ENCODE results near the gene ARHGAP26. TPM values are rescaled to one million over a fixed set of nuclear protein-coding genes. Genes with fewer than 3 reads are reported as not detected.

Gene ARHGAP26
- polyA plus RNA-seq, 3 donors = 26.5 to 56.8 (median 28.7) TPM

- no peak overlapping the region for H3K9ac ChIP-seq (ENCODE audit: insufficient read depth, low read length, poor library complexity, severe bottlenecking)
- peaks cover 0 to 3% (median 0%) of the 10 kb centered on the region in 7 donors for H3K9me3 Mint-ChIP-seq
- H2AFZ ChIP-seq (ENCODE audit: insufficient read depth, low read depth, low read length, poor library complexity, severe bottlenecking) = no peak overlapping the region
- intact Hi-C loops (cut with micrococcal nuclease) = no loop called here
- H3K4me2 ChIP-seq (replicated peaks; ENCODE audit: extremely low read depth, low read length, poor library complexity, severe bottlenecking) = no peak overlapping the region
- no peaks in the 10 kb centered on the region for H3K9me3 ChIP-seq (replicated peaks in 1 of 2; ENCODE audit: control insufficient read depth in 1 of 2, insufficient read depth in 1 of 2, low read length in 2 of 2)
- peaks cover 0 to 7% of the 10 kb centered on the region in 2 donors for H3K36me3 ChIP-seq (replicated peaks in 1 of 2; ENCODE audit: control insufficient read depth in 1 of 2, insufficient read depth in 2 of 2, low read length in 2 of 2)
- DNase-seq = no peak
- no peak overlapping the region for H3K4me3 Mint-ChIP-seq
- peaks cover 75% of the 10 kb centered on the region for H3K4me1 Mint-ChIP-seq
- peak overlapping the region in 5 of 7 donors; percentile 10 to 85 (median 56) for H3K27ac Mint-ChIP-seq
- H3K36me3 Mint-ChIP-seq = peaks cover 50 to 61% of the 10 kb centered on the region in 2 donors
- peaks cover 0 to 4% (median 2%) of the 10 kb centered on the region in 3 donors for H3K27me3 Mint-ChIP-seq (ENCODE audit: low read depth in 3 of 3)
- no CpG with 5 or more reads among the region's 5 CpGs for WGBS (ENCODE audit: insufficient coverage)
- H3K4me3 ChIP-seq (replicated peaks in 1 of 3; ENCODE audit: low read depth in 2 of 3, low read length in 3 of 3) = no peak overlapping the region
- H3K4me1 ChIP-seq (ENCODE audit: control insufficient read depth in 1 of 2, insufficient read depth in 2 of 2, low read length in 2 of 2) = peaks cover 57 to 80% of the 10 kb centered on the region in 2 donors
- H3K79me2 ChIP-seq (ENCODE audit: insufficient read depth, low read length) = peaks cover 95% of the 10 kb centered on the region
- TF ChIP-seq, protein P1, sequence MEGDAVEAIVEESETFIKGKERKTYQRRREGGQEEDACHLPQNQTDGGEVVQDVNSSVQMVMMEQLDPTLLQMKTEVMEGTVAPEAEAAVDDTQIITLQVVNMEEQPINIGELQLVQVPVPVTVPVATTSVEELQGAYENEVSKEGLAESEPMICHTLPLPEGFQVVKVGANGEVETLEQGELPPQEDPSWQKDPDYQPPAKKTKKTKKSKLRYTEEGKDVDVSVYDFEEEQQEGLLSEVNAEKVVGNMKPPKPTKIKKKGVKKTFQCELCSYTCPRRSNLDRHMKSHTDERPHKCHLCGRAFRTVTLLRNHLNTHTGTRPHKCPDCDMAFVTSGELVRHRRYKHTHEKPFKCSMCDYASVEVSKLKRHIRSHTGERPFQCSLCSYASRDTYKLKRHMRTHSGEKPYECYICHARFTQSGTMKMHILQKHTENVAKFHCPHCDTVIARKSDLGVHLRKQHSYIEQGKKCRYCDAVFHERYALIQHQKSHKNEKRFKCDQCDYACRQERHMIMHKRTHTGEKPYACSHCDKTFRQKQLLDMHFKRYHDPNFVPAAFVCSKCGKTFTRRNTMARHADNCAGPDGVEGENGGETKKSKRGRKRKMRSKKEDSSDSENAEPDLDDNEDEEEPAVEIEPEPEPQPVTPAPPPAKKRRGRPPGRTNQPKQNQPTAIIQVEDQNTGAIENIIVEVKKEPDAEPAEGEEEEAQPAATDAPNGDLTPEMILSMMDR (IDR thresholded peaks at IDR 0.05) = no peak
- no peak overlapping the region for H3K27ac ChIP-seq (ENCODE audit: low read depth in 1 of 2, low read length in 2 of 2)
- H4K20me1 ChIP-seq (ENCODE audit: insufficient read depth, low read length) = peaks cover 96% of the 10 kb centered on the region
- no peaks in the 10 kb centered on the region for H3K27me3 ChIP-seq (ENCODE audit: control insufficient read depth in 2 of 2, insufficient read depth in 2 of 2, low read length in 2 of 2)
Observed at GRCh38 chr5:142820447-142820846, 50.3 kb downstream of the ARHGAP26 start.

DNA sequence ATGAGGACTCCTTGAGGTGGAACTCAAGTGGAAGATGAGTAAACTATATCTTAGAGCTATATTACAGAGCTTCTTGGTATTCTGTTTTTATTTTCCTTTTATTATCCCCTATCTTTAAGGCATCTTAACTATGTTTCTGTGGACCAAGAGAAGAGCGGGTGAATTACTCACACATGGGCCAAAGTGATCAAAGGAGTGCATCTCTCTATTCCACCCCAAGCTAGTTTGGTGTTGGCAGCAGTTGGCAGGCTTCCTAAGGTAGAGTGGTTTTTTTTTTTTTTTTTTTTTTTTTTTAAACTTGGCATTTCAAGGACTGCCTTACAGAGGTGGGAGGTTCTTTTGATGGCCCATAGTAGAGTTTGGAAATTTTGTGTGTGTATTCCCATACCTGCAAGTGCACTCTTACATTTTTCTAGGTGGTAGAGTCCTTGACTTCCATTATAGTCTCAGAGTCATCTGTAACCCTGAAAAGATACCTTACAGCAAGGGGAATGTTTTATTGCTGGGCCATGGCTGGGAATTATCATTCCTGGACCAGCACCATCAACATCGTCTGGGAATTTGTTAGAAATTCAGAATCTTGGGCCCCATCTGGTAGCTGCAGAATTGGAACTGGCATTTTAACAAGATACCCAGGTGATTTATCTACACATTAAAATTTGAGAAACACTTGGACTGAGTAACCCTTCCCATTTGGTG, 51.0 kb downstream of the ARHGAP26 start:
- DNase-seq = no peak
- H3K9me3 ChIP-seq (replicated peaks in 1 of 2; ENCODE audit: control insufficient read depth in 1 of 2, insufficient read depth in 1 of 2, low read length in 2 of 2) = no peaks in the 10 kb centered on the region
- H3K4me3 ChIP-seq (replicated peaks in 1 of 3; ENCODE audit: low read depth in 2 of 3, low read length in 3 of 3) = no peak overlapping the region
- intact Hi-C loops (cut with micrococcal nuclease) = no loop called here
- peaks cover 73% of the 10 kb centered on the region for H3K4me1 Mint-ChIP-seq
- peaks cover 54 to 80% of the 10 kb centered on the region in 2 donors for H3K4me1 ChIP-seq (ENCODE audit: control insufficient read depth in 1 of 2, insufficient read depth in 2 of 2, low read length in 2 of 2)
- no peak overlapping the region for H3K4me3 Mint-ChIP-seq
- TF ChIP-seq, protein P1 (IDR thresholded peaks at IDR 0.05) = no peak
- no peak overlapping the region for H2AFZ ChIP-seq (ENCODE audit: insufficient read depth, low read depth, low read length, poor library complexity, severe bottlenecking)
- H3K79me2 ChIP-seq (ENCODE audit: insufficient read depth, low read length) = peaks cover 95% of the 10 kb centered on the region
- H3K27me3 Mint-ChIP-seq (ENCODE audit: low read depth in 3 of 3) = peaks cover 0 to 4% (median 2%) of the 10 kb centered on the region in 3 donors
- H3K36me3 ChIP-seq (replicated peaks in 1 of 2; ENCODE audit: control insufficient read depth in 1 of 2, insufficient read depth in 2 of 2, low read length in 2 of 2) = peaks cover 0 to 6% of the 10 kb centered on the region in 2 donors
- no peak overlapping the region for H3K9ac ChIP-seq (ENCODE audit: insufficient read depth, low read length, poor library complexity, severe bottlenecking)
- H3K27ac Mint-ChIP-seq = peak overlapping the region in 6 of 7 donors; percentile 65 to 92 (median 77)
- no peaks in the 10 kb centered on the region for H3K27me3 ChIP-seq (ENCODE audit: control insufficient read depth in 2 of 2, insufficient read depth in 2 of 2, low read length in 2 of 2)
- H3K36me3 Mint-ChIP-seq = peaks cover 48 to 58% of the 10 kb centered on the region in 2 donors
- H3K9me3 Mint-ChIP-seq = peaks cover 0 to 2% (median 0%) of the 10 kb centered on the region in 7 donors
- H3K4me2 ChIP-seq (replicated peaks; ENCODE audit: extremely low read depth, low read length, poor library complexity, severe bottlenecking) = no peak overlapping the region
- H4K20me1 ChIP-seq (ENCODE audit: insufficient read depth, low read length) = peaks cover 96% of the 10 kb centered on the region
- H3K27ac ChIP-seq (ENCODE audit: low read depth in 1 of 2, low read length in 2 of 2) = peak overlapping the region in 1 of 2 donors; percentile 70
- no CpG with 5 or more reads among the region's 2 CpGs for WGBS (ENCODE audit: insufficient coverage)
